ENCODE data around the gene SND1.

- TF ChIP-seq POLR2A (IDR thresholded peaks at IDR 0.05) (no peak), CTCF (IDR thresholded peaks at IDR 0.05) (no peak)
Measured at GRCh38 chr7:128052404-128052803, 400.4 kb downstream of the SND1 start.
